C4-2B (cell line): ENCODE data around the gene APP.

ENCODE experiments used
- ZFX ChIP-seq: fragments of 450-650 bp; IDR thresholded peaks from 2 replicates; pipeline ENCODE4 v1.6.1; 2017
- TF ChIP-seq, protein P1 (sequence below): fragments of 450-650 bp; conservative IDR thresholded peaks from 2 replicates; pipeline ENCODE4 v1.5.1; 2017; ENCODE audit warnings: mild to moderate bottlenecking

GRCh38 chr21:26082549-26082948 lies 88.0 kb downstream of the APP start:
- TF ChIP-seq, protein P1, sequence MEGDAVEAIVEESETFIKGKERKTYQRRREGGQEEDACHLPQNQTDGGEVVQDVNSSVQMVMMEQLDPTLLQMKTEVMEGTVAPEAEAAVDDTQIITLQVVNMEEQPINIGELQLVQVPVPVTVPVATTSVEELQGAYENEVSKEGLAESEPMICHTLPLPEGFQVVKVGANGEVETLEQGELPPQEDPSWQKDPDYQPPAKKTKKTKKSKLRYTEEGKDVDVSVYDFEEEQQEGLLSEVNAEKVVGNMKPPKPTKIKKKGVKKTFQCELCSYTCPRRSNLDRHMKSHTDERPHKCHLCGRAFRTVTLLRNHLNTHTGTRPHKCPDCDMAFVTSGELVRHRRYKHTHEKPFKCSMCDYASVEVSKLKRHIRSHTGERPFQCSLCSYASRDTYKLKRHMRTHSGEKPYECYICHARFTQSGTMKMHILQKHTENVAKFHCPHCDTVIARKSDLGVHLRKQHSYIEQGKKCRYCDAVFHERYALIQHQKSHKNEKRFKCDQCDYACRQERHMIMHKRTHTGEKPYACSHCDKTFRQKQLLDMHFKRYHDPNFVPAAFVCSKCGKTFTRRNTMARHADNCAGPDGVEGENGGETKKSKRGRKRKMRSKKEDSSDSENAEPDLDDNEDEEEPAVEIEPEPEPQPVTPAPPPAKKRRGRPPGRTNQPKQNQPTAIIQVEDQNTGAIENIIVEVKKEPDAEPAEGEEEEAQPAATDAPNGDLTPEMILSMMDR: no peak
- no peak for TF ChIP-seq ZFX
